Smooth muscle cell of the coronary artery (primary cell): ENCODE results near the gene ADAMTS6. TPM values are rescaled to one million over a fixed set of nuclear protein-coding genes. Genes with fewer than 3 reads are reported as not detected.

Source experiments
- total RNA-seq: library from RNA; depleted of rRNA; stranded (reverse); fragments of >200 nt; gene quantifications from 2 replicates; pipeline ENCODE4 v1.2.3, GENCODE V29; 2014; ENCODE audit warnings: low replicate concordance

The ADAMTS6 gene, protein sequence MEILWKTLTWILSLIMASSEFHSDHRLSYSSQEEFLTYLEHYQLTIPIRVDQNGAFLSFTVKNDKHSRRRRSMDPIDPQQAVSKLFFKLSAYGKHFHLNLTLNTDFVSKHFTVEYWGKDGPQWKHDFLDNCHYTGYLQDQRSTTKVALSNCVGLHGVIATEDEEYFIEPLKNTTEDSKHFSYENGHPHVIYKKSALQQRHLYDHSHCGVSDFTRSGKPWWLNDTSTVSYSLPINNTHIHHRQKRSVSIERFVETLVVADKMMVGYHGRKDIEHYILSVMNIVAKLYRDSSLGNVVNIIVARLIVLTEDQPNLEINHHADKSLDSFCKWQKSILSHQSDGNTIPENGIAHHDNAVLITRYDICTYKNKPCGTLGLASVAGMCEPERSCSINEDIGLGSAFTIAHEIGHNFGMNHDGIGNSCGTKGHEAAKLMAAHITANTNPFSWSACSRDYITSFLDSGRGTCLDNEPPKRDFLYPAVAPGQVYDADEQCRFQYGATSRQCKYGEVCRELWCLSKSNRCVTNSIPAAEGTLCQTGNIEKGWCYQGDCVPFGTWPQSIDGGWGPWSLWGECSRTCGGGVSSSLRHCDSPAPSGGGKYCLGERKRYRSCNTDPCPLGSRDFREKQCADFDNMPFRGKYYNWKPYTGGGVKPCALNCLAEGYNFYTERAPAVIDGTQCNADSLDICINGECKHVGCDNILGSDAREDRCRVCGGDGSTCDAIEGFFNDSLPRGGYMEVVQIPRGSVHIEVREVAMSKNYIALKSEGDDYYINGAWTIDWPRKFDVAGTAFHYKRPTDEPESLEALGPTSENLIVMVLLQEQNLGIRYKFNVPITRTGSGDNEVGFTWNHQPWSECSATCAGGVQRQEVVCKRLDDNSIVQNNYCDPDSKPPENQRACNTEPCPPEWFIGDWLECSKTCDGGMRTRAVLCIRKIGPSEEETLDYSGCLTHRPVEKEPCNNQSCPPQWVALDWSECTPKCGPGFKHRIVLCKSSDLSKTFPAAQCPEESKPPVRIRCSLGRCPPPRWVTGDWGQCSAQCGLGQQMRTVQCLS (N-terminal part only)
- total RNA-seq = 51.0 and 103 TPM in 2 replicates

DNA sequence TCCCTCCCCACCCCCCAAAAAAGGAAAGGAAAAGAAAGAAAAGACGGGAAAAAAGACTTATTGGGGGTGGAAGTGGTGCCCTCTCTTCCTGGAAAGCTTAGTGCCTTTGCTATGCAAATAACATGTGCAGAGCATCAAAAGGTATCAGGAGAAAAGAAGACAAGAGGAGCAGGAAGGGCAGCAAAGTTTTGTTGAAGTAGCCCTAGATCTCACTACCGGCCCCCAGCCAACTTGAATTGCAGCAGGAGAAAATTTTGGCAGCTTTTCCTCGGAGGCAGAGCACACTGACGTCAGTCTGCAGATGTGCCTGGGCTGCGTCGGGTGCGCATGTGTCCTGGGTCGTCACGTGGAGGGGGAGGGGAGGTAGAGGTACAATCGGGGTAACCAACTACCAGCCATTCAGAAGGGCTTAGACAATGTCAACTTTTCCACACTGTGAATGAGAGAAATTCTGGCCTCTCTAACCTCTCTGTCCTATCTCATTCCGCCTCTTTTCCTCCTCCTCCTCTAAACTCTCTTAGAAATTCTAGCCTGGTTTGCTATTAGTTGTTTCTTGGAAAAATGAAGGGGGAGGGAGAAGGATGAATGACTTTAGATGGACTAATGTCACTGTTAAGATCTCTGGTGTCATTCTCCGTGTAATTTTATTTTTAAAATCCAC is at the start of gene ADAMTS6:
Gene ADAMTS6 (minus strand): TSS at position 286 of the 661 bp plus-strand sequence. CDS start 8,247 bp downstream, outside the sequence.

Other genes with a start within 250 kb of the ADAMTS6 start
- 5.5 TPM in 2 replicates for gene CENPK, start 81.2 kb upstream of the ADAMTS6 start, total RNA-seq
- gene PPWD1, start 81.4 kb upstream of the ADAMTS6 start, total RNA-seq = 25.5 and 32.4 TPM in 2 replicates
- gene TRIM23, start 142.4 kb upstream of the ADAMTS6 start, total RNA-seq = 34.1 and 35.0 TPM in 2 replicates
- gene SHLD3, start 143.1 kb upstream of the ADAMTS6 start, total RNA-seq = 1.8 and 2.3 TPM in 2 replicates
- 19.8 and 23.2 TPM in 2 replicates for gene TRAPPC13, start 143.1 kb upstream of the ADAMTS6 start, total RNA-seq
- 3.6 and 11.1 TPM in 2 replicates for gene SGTB, start 240.2 kb upstream of the ADAMTS6 start, total RNA-seq
- gene NLN, start 240.3 kb upstream of the ADAMTS6 start, total RNA-seq = 10.9 and 26.5 TPM in 2 replicates